ENCODE results near the gene TGFBR1.

DNA sequence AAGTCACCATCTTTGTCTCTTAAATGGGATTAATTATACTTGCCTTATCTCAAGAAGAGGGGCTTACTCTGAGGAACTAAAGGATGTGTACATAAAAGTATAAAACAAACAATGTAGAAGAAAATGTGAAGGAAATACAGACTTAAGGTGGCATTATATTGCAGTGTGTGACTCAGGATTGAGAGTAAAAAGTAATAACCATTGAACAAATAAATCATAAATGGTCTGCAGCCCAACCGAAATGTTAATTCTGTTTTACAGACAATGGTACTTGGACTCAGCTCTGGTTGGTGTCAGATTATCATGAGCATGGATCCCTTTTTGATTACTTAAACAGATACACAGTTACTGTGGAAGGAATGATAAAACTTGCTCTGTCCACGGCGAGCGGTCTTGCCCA lies 37.4 kb downstream of the TGFBR1 start:
- TF ChIP-seq, protein P1, sequence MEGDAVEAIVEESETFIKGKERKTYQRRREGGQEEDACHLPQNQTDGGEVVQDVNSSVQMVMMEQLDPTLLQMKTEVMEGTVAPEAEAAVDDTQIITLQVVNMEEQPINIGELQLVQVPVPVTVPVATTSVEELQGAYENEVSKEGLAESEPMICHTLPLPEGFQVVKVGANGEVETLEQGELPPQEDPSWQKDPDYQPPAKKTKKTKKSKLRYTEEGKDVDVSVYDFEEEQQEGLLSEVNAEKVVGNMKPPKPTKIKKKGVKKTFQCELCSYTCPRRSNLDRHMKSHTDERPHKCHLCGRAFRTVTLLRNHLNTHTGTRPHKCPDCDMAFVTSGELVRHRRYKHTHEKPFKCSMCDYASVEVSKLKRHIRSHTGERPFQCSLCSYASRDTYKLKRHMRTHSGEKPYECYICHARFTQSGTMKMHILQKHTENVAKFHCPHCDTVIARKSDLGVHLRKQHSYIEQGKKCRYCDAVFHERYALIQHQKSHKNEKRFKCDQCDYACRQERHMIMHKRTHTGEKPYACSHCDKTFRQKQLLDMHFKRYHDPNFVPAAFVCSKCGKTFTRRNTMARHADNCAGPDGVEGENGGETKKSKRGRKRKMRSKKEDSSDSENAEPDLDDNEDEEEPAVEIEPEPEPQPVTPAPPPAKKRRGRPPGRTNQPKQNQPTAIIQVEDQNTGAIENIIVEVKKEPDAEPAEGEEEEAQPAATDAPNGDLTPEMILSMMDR (IDR thresholded peaks at IDR 0.05; ENCODE audit: insufficient read depth, low read length, poor library complexity, severe bottlenecking), result no peak
- TF ChIP-seq EZH2phosphoT487 (conservative IDR thresholded peaks at IDR 0.05; ENCODE audit: low read length), result no peak

Measured in SU-DHL-6 (cell line).